B cell (primary cell): ENCODE measurements around the gene PRUNE2.

Source experiments
- EZH2 ChIP-seq: IDR thresholded peaks from 2 replicates; pipeline ENCODE4 v1.6.1; 2012; ENCODE audit warnings: borderline replicate concordance, low read depth, mild to moderate bottlenecking, moderate library complexity, low read length; ENCODE audit not compliant: insufficient read depth, poor library complexity, severe bottlenecking
- TF ChIP-seq, protein P1 (sequence below): fragments of 200-600 bp; IDR thresholded peaks from one replicate; pipeline ENCODE4 v1.8.0; 2022; ENCODE audit warnings: antibody characterized with exemption, mild to moderate bottlenecking

DNA sequence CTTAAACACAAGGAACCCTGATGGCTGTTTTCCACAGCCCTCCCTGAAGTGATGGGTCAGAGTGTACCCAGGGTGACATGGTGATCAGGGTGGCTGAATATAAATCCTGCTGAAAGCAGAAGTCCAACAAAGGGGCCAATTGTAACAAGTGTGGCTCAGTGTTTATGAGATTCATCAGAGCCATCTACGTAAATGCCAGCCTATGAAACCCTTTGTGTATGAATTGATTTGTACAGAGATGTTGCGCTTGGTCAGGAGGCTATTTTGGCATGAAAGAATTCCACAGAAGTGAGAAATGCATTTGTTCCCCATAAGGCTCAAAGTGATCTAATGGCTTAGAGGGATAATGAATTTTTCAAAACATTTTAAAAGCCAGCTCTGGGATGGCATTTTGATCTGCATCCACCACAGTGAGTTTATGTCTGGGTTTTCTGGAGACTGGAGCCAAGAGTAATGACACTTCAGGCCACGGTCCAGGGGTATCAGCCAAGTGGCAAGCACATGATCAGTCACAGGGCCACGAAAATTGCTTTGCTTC lies 12.4 kb downstream of the PRUNE2 start:
- TF ChIP-seq, protein P1, sequence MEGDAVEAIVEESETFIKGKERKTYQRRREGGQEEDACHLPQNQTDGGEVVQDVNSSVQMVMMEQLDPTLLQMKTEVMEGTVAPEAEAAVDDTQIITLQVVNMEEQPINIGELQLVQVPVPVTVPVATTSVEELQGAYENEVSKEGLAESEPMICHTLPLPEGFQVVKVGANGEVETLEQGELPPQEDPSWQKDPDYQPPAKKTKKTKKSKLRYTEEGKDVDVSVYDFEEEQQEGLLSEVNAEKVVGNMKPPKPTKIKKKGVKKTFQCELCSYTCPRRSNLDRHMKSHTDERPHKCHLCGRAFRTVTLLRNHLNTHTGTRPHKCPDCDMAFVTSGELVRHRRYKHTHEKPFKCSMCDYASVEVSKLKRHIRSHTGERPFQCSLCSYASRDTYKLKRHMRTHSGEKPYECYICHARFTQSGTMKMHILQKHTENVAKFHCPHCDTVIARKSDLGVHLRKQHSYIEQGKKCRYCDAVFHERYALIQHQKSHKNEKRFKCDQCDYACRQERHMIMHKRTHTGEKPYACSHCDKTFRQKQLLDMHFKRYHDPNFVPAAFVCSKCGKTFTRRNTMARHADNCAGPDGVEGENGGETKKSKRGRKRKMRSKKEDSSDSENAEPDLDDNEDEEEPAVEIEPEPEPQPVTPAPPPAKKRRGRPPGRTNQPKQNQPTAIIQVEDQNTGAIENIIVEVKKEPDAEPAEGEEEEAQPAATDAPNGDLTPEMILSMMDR: no peak
- no peak for TF ChIP-seq EZH2
